CD14-positive monocyte (primary cell): Measurements from ENCODE around the gene TMEM272. TPM values are rescaled to one million over a fixed set of nuclear protein-coding genes. Genes with fewer than 3 reads are reported as not detected.

ENCODE experiments used
- DNase-seq, 3 donors: peaks; one replicate each; pipeline ENCODE4 v3.0.0-alpha.2; 2011 to 2022
- H2AFZ ChIP-seq: 2 replicates; pipeline ENCODE4 v1.6.0; 2012; ENCODE audit warnings: mild to moderate bottlenecking, low read depth, low read length, inconsistent platforms; ENCODE audit not compliant: insufficient read depth, poor library complexity, severe bottlenecking
- H3K27ac ChIP-seq, 2 donors: 1 replicate in 1 of 2; 2 replicates in 1 of 2; pipeline ENCODE4 v1.5.1; 2012 to 2013; ENCODE audit warnings: low read length in 2 of 2, control low read depth in 1 of 2, inconsistent platforms in 1 of 2, low read depth in 1 of 2, mild to moderate bottlenecking in 1 of 2
- H3K27me3 ChIP-seq, 2 donors: one replicate each; pipeline versions ENCODE4 v1.6.0 to v1.6.1; 2011 to 2013; ENCODE audit warnings: low read length in 2 of 2; ENCODE audit not compliant: control insufficient read depth in 2 of 2, insufficient read depth in 2 of 2
- H3K36me3 ChIP-seq, 2 donors: replicated peaks in 1 of 2; 1 replicate in 1 of 2; 2 replicates in 1 of 2; pipeline versions ENCODE4 v1.5.1 to v1.6.1; 2012 to 2013; ENCODE audit warnings: low read length in 2 of 2, control low read depth in 1 of 2, inconsistent platforms in 1 of 2, mild to moderate bottlenecking in 1 of 2; ENCODE audit not compliant: insufficient read depth in 2 of 2, control insufficient read depth in 1 of 2
- H3K4me1 ChIP-seq, 2 donors: 1 replicate in 1 of 2; 2 replicates in 1 of 2; pipeline versions ENCODE4 v1.5.1 to v1.6.1; 2012 to 2013; ENCODE audit warnings: low read length in 2 of 2, control low read depth in 1 of 2, inconsistent platforms in 1 of 2, mild to moderate bottlenecking in 1 of 2, moderate library complexity in 1 of 2; ENCODE audit not compliant: insufficient read depth in 2 of 2, control insufficient read depth in 1 of 2
- H3K4me2 ChIP-seq: replicated peaks from 2 replicates; pipeline ENCODE3; 2012; ENCODE audit warnings: low read length, moderate library complexity, mild to moderate bottlenecking; ENCODE audit not compliant: poor library complexity, severe bottlenecking; ENCODE audit errors: extremely low read depth
- H3K4me3 ChIP-seq, 3 experiments: fragments of 200-600 bp in 1 of 3; sonication (generic) in 1 of 3; replicated peaks in 1 of 3; 1 replicate in 2 of 3; 2 replicates in 1 of 3; pipeline ENCODE4 v1.5.1; 2011 to 2013; ENCODE audit warnings: low read length in 3 of 3, mild to moderate bottlenecking in 3 of 3, control low read depth in 2 of 3, low read depth in 2 of 3, inconsistent platforms in 1 of 3, moderate library complexity in 1 of 3
- H3K79me2 ChIP-seq: 2 replicates; pipeline ENCODE4 v1.6.0; 2012; ENCODE audit warnings: mild to moderate bottlenecking, control low read depth, inconsistent platforms, low read length, moderate library complexity; ENCODE audit not compliant: insufficient read depth
- H3K9ac ChIP-seq: 2 replicates; pipeline ENCODE4 v1.6.0; 2017; ENCODE audit warnings: low read length, mild to moderate bottlenecking; ENCODE audit not compliant: insufficient read depth, poor library complexity, severe bottlenecking
- H3K9me3 ChIP-seq, 2 donors: replicated peaks in 1 of 2; 1 replicate in 1 of 2; 2 replicates in 1 of 2; pipeline versions ENCODE4 v1.5.1 to v1.6.1; 2012 to 2013; ENCODE audit warnings: low read length in 2 of 2, control low read depth in 1 of 2; ENCODE audit not compliant: control insufficient read depth in 1 of 2, insufficient read depth in 1 of 2
- H4K20me1 ChIP-seq: 2 replicates; pipeline ENCODE4 v1.6.0; 2012; ENCODE audit warnings: mild to moderate bottlenecking, low read length, control low read depth, moderate library complexity; ENCODE audit not compliant: insufficient read depth
- H3K27ac Mint-ChIP-seq, 7 donors: one replicate each; pipeline ENCODE4 v1.8.0; 2020; ENCODE audit warnings: mild to moderate bottlenecking in 7 of 7, mixed read lengths in 7 of 7, moderate library complexity in 6 of 7, inconsistent platforms in 2 of 7
- H3K27me3 Mint-ChIP-seq, 3 donors: one replicate each; pipeline ENCODE4 v1.8.0; 2021 to 2022; ENCODE audit warnings: low read depth in 3 of 3, mild to moderate bottlenecking in 3 of 3, mixed read lengths in 3 of 3, moderate library complexity in 3 of 3, inconsistent platforms in 1 of 3
- H3K36me3 Mint-ChIP-seq, 2 donors: one replicate each; pipeline ENCODE4 v1.8.0; 2020; ENCODE audit warnings: mixed read lengths in 2 of 2, inconsistent platforms in 1 of 2, mild to moderate bottlenecking in 1 of 2
- H3K4me1 Mint-ChIP-seq: one replicate; pipeline ENCODE4 v1.8.0; 2020; ENCODE audit warnings: mild to moderate bottlenecking, mixed read lengths
- H3K4me3 Mint-ChIP-seq, 2 donors: one replicate each; pipeline ENCODE4 v1.8.0; 2020; ENCODE audit warnings: mild to moderate bottlenecking in 2 of 2, mixed read lengths in 2 of 2, moderate library complexity in 1 of 2
- H3K9me3 Mint-ChIP-seq, 7 donors: one replicate each; pipeline ENCODE4 v1.8.0; 2020 to 2022; ENCODE audit warnings: mixed read lengths in 7 of 7, mild to moderate bottlenecking in 6 of 7, moderate library complexity in 6 of 7, inconsistent platforms in 2 of 7
- WGBS: methylation state at CpG from one replicate; pipeline ENCODE4 v1.1.5; 2013; ENCODE audit warnings: missing lambda C conversion rate; ENCODE audit not compliant: insufficient coverage; 5-methylcytosine and 5-hydroxymethylcytosine counted together
- intact Hi-C, 2 donors: fragments of 100-400 bp; cut with micrococcal nuclease; formaldehyde crosslinking; loops; one replicate each; pipeline versions ENCODE4 v1.15.0 to v1.15.1; 2023
- polyA plus RNA-seq, 3 donors: library from polyadenylated mRNA; depleted of rRNA in 1 of 3; unstranded in 2 of 3; stranded (reverse) in 1 of 3; fragments of 300-500 nt in 2 of 3; fragments of >200 nt in 1 of 3; fragmentation: Illumina TruSeq in 2 of 3; gene quantifications; 1 replicate in 2 of 3; 2 replicates in 1 of 3; pipeline ENCODE4 v1.2.3, GENCODE V29; 2012 to 2021
- TF ChIP-seq, protein P1 (sequence below): fragments of 200-600 bp; IDR thresholded peaks from one replicate; pipeline ENCODE4 v1.8.0; 2022; ENCODE audit warnings: antibody characterized with exemption, mild to moderate bottlenecking

The TMEM272 gene
- polyA plus RNA-seq, 3 donors = 0.07 TPM; not detected in 2

DNA sequence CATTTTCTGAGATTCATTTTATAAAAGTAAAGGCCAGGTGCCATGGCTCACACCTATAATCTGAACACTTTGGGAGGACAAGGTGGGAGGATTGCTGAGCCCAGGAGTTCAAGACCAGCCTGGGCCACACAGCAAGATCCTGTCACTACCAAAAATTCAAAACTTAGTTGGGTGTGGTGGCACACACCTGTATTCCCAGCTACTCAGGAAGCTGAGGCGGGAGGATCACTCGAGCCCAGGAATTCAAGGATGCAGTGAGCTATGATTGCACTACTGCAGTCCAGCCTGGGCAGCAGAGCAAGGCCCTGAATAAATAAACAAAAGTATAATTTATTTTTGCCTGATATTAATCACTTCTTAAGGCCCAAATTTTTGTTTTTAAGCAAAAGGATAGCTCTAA, 81.5 kb downstream of the TMEM272 start:
- H3K36me3 ChIP-seq = peaks cover 85 to 98% of the 10 kb centered on the region in 2 donors
- Mint-ChIP-seq H3K4me3 (no peak overlapping the region), H3K9me3 (peaks cover 0 to 2% (median 0%) of the 10 kb centered on the region in 7 donors), H3K36me3 (peaks cover 87 to 92% of the 10 kb centered on the region in 2 donors), H3K27ac (peak overlapping the region in 1 of 7 donors; percentile 42), H3K4me1 (peaks cover 3% of the 10 kb centered on the region), H3K27me3 (peaks cover 0 to 1% (median 0%) of the 10 kb centered on the region in 3 donors)
- WGBS = 100% methylated on average over 1 of the region's 2 CpGs
- TF ChIP-seq, protein P1, sequence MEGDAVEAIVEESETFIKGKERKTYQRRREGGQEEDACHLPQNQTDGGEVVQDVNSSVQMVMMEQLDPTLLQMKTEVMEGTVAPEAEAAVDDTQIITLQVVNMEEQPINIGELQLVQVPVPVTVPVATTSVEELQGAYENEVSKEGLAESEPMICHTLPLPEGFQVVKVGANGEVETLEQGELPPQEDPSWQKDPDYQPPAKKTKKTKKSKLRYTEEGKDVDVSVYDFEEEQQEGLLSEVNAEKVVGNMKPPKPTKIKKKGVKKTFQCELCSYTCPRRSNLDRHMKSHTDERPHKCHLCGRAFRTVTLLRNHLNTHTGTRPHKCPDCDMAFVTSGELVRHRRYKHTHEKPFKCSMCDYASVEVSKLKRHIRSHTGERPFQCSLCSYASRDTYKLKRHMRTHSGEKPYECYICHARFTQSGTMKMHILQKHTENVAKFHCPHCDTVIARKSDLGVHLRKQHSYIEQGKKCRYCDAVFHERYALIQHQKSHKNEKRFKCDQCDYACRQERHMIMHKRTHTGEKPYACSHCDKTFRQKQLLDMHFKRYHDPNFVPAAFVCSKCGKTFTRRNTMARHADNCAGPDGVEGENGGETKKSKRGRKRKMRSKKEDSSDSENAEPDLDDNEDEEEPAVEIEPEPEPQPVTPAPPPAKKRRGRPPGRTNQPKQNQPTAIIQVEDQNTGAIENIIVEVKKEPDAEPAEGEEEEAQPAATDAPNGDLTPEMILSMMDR = no peak
- no peaks in the 10 kb centered on the region for H3K9me3 ChIP-seq
- intact Hi-C loops = no loop called here
- H3K79me2 ChIP-seq = no peaks in the 10 kb centered on the region
- no peaks in the 10 kb centered on the region for H4K20me1 ChIP-seq
- no peak overlapping the region for H3K9ac ChIP-seq
- no peak overlapping the region for H2AFZ ChIP-seq
- H3K4me3 ChIP-seq = no peak overlapping the region
- H3K4me2 ChIP-seq = no peak overlapping the region
- no peak for DNase-seq
- H3K27me3 ChIP-seq = no peaks in the 10 kb centered on the region
- H3K4me1 ChIP-seq = no peaks in the 10 kb centered on the region
- H3K27ac ChIP-seq = no peak overlapping the region

Other genes with a start within 250 kb of the TMEM272 start
- gene DHRS12, start 41.0 kb downstream of the TMEM272 start, polyA plus RNA-seq = 10 to 100 TPM in 2 of 3 donors, 1 to 10 TPM in 1; 7.6 to 20.2 (median 20.0) TPM
- gene CCDC70, start 16.8 kb upstream of the TMEM272 start, polyA plus RNA-seq = not detected
- gene ATP7B, start 166.3 kb upstream of the TMEM272 start, polyA plus RNA-seq = under 1 TPM in 2 of 3 donors, not detected in 1; 0.39 to 0.44 TPM
- gene ALG11, start 167.2 kb upstream of the TMEM272 start, polyA plus RNA-seq = 10 to 100 TPM in 2 of 3 donors, 1 to 10 TPM in 1; 3.7 to 16.9 (median 14.2) TPM
- 1 to 10 TPM; 1.2 to 1.5 (median 1.2) TPM for gene UTP14C, start 179.5 kb upstream of the TMEM272 start, polyA plus RNA-seq